Measurements from ENCODE around the gene ATP9B.

The ATP9B gene

DNA sequence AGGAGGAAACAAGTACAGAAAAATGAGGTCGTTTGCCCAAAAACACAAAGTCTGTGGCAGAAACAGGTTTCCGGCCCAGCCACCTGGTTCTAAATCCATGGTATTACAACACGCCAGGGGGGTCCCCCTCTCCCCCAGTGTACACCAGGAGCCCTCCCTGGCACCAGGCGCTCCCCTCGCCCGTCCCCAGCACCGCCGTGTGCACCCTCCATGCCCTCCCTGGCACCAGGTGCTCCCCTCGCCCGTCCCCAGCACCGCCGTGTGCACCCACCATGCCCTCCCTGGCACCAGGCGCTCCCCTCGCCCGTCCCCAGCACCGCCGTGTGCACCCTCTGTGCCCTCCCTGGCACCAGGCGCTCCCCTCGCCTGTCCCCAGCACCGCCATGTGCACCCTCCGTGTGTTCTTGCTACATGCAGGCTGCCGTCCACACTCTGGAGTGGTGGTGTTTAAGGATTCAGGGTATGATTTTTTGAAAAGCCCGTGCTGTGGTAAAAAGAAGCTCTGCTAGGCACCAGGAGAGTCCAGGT is 266.7 kb downstream of the ATP9B start:
- DNase-seq (ENCODE audit: insufficient read length, low spot score), result no peak
- no peak for FAIRE-seq
- no peak for TF ChIP-seq TAF1 (IDR thresholded peaks at IDR 0.05; ENCODE audit: low read depth, low read length)

DNA sequence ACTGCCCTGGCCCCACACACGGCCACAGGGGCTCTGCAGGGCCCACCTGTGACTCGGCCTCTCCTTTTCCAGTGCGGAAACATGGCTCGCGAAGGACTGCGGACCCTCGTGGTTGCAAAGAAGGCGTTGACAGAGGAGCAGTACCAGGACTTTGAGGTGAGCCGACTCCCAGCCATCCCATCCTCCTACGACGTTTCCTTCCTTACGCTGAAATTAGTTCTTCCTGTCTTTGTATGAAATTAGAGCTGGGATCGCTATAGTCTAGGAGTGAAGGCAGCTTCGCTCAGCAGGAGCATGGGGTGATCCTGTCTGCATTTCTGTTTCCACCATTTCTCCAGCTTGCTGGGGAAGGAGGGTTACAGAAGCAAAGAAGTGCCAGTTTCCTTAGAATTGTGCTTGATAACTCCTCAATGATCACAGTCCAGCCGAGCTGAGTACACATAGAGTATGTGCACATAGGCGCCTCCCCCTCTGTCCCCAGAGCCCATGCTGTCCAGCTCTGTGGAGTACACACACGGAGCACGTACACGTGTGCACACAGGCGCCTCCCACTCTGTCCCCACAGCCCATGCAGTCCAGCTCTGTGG is 267.5 kb downstream of the ATP9B start:
- TF ChIP-seq TAF1 (IDR thresholded peaks at IDR 0.05; ENCODE audit: low read depth, low read length) (no peak), SPI1 (IDR thresholded peaks at IDR 0.05; ENCODE audit: low read depth, low read length) (no peak), POLR2A (IDR thresholded peaks at IDR 0.05; ENCODE audit: low read depth, low read length) (no peak), POU2F2 (IDR thresholded peaks at IDR 0.05; ENCODE audit: low read depth, low read length) (no peak), PAX5 (IDR thresholded peaks at IDR 0.05; ENCODE audit: insufficient read depth, low read length, severe bottlenecking) (no peak), POLR2AphosphoS5 (IDR thresholded peaks at IDR 0.05; ENCODE audit: low read depth, low read length) (no peak)
- FAIRE-seq (no peak), DNase-seq (ENCODE audit: insufficient read length, low spot score) (no peak)

DNA sequence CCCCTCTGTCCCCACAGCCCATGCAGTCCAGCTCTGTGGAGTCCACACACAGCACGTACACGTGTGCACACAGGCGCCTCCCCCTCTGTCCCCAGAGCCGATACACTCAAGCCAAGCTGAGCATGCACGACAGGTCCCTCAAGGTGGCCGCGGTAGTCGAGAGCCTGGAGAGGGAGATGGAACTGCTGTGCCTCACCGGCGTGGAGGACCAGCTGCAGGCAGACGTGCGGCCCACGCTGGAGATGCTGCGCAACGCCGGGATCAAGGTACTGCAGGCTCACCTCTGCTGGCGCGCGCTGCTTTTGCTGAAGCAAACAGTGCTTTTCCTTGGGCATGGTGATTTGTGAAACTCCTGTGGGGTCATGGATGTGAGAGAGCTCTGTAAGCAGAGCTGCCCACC is 268.0 kb downstream of the ATP9B start:
- TF ChIP-seq TAF1 (IDR thresholded peaks at IDR 0.05; ENCODE audit: low read depth, low read length), result no peak
- TF ChIP-seq POLR2AphosphoS5 (IDR thresholded peaks at IDR 0.05; ENCODE audit: low read depth, low read length), result no peak
- TF ChIP-seq PAX5 (IDR thresholded peaks at IDR 0.05; ENCODE audit: insufficient read depth, low read length, severe bottlenecking), result no peak
- no peak for TF ChIP-seq POLR2A (IDR thresholded peaks at IDR 0.05; ENCODE audit: low read depth, low read length)
- no peak for TF ChIP-seq POU2F2 (IDR thresholded peaks at IDR 0.05; ENCODE audit: low read depth, low read length)
- no peak for TF ChIP-seq SPI1 (IDR thresholded peaks at IDR 0.05; ENCODE audit: low read depth, low read length)
- FAIRE-seq, result no peak
- no peak for DNase-seq (ENCODE audit: insufficient read length, low spot score)

DNA sequence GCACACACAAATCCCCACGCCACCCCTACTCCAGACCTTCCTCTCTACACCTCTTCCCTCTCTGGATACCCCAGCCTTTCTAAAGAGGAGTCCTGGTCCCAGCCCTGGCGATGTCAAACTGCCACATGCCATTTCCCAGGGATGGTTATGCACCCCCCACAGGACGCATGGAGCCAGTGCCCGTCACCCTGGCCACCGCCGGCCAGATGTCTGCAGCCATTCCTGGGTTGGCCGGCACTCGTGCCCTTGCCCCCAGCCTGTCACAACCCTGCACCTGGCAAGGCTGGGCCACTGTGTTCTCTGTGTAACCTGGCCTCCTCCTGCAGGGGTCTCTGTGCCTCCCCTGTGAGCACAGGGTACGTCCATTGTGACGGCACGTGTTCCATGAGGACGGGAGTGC is 268.4 kb downstream of the ATP9B start:
- no peak for FAIRE-seq
- DNase-seq (ENCODE audit: insufficient read length, low spot score), result no peak
- TF ChIP-seq POLR2A (IDR thresholded peaks at IDR 0.05; ENCODE audit: low read depth, low read length), result no peak
- TF ChIP-seq SPI1 (IDR thresholded peaks at IDR 0.05; ENCODE audit: low read depth, low read length), result no peak
- TF ChIP-seq TAF1 (IDR thresholded peaks at IDR 0.05; ENCODE audit: low read depth, low read length), result no peak
- no peak for TF ChIP-seq PAX5 (IDR thresholded peaks at IDR 0.05; ENCODE audit: insufficient read depth, low read length, severe bottlenecking)
- no peak for TF ChIP-seq POLR2AphosphoS5 (IDR thresholded peaks at IDR 0.05; ENCODE audit: low read depth, low read length)
- no peak for TF ChIP-seq POU2F2 (IDR thresholded peaks at IDR 0.05; ENCODE audit: low read depth, low read length)

DNA sequence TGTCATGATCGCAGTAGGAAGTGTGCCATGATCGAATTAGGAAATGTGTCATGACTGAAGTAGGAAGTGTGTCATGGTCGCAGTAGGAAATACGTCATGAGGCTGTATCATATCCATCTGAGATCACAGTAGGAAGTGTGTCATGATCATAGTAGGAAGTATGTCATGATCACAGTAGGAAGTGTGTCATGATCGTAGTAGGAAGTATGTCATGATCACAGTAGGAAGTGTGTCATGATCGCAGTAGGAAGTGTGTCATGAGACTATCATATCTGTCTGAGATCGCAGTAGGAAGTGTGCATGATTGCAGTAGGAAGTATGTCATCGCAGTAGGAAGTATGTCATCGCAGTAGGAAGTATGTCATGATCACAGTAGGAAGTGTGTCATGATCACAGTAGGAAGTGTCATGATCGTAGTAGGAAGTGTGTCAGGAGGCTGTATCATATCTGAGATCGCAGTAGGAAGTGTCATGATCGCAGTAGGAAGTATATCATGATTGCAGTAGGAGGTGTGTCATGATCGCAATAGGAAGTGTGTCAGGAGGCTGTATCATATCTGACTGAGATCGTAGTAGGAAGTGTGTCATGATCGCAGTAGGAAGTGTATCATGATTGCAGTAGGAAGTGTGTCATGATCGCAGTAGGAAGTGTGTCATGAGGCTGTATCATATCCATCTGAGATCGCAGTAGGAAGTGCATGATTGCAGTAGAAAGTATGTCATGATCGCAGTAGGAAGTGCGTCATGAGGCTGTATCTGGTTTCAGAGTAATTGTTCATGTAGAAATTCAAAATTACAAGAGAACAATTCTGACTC is 270.1 kb downstream of the ATP9B start:
- FAIRE-seq, result peak; percentile 77
- DNase-seq (ENCODE audit: insufficient read length, low spot score), result no peak
- TF ChIP-seq TAF1 (IDR thresholded peaks at IDR 0.05; ENCODE audit: low read depth, low read length) (no peak), SPI1 (IDR thresholded peaks at IDR 0.05; ENCODE audit: low read depth, low read length) (no peak), POU2F2 (IDR thresholded peaks at IDR 0.05; ENCODE audit: low read depth, low read length) (no peak), PAX5 (IDR thresholded peaks at IDR 0.05; ENCODE audit: insufficient read depth, low read length, severe bottlenecking) (no peak), POLR2AphosphoS5 (IDR thresholded peaks at IDR 0.05; ENCODE audit: low read depth, low read length) (no peak), POLR2A (IDR thresholded peaks at IDR 0.05; ENCODE audit: low read depth, low read length) (no peak)

DNA sequence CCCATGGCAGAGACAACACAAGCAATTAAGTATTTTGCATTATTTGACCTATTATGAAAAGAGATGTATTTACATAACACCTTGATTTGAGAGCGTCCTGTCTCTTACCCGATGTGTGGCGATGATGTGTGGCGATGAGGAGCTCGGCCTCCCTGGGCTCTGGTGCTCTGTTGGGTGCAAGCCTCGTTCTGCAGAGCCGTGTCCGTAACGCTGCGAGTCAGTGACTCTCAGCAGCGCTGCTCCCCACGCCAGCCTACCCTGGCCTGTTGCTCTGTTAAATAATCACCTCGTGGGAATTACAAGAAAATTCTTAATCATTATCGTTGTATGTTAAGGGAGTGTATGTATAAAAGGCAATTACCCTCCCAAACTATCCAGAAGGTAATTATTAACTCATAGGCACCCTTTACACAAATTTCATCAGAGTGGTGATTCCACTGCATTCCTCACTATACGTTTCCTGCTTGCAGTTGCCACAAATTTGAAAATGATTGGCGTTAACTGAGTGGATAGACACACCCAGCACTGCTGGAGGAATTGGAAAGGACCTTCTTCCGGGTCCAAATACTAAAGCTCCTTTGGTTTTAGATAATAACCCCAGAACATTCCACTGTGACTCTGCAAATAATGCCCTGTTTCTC is 274.5 kb downstream of the ATP9B start:
- FAIRE-seq (no peak), DNase-seq (ENCODE audit: insufficient read length, low spot score) (no peak)
- TF ChIP-seq SPI1 (IDR thresholded peaks at IDR 0.05; ENCODE audit: low read depth, low read length) (no peak), POLR2AphosphoS5 (IDR thresholded peaks at IDR 0.05; ENCODE audit: low read depth, low read length) (no peak), PAX5 (IDR thresholded peaks at IDR 0.05; ENCODE audit: insufficient read depth, low read length, severe bottlenecking) (no peak)

DNA sequence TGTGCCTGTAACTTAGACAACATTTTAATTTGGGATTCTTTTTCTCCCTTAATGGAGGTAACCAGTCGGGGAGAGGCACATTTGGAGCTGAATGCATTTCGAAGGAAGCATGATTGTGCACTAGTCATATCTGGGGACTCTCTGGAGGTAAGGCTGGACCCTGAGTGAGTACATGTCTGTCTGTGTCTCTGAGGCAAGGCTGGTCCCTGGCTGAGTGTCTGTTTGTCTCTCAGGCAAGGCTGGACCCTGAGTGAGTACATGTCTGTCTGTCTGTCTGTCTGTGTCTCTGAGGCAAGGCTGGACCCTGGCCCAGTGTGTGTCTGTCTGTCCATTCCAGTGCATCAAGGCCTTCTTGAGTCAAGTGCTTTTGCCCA is 275.0 kb downstream of the ATP9B start:
- TF ChIP-seq TAF1 (IDR thresholded peaks at IDR 0.05; ENCODE audit: low read depth, low read length) (no peak), SPI1 (IDR thresholded peaks at IDR 0.05; ENCODE audit: low read depth, low read length) (no peak), POLR2AphosphoS5 (IDR thresholded peaks at IDR 0.05; ENCODE audit: low read depth, low read length) (no peak), PAX5 (IDR thresholded peaks at IDR 0.05; ENCODE audit: insufficient read depth, low read length, severe bottlenecking) (no peak), POU2F2 (IDR thresholded peaks at IDR 0.05; ENCODE audit: low read depth, low read length) (no peak), POLR2A (IDR thresholded peaks at IDR 0.05; ENCODE audit: low read depth, low read length) (no peak)
- DNase-seq (ENCODE audit: insufficient read length, low spot score) (no peak), FAIRE-seq (no peak)

DNA sequence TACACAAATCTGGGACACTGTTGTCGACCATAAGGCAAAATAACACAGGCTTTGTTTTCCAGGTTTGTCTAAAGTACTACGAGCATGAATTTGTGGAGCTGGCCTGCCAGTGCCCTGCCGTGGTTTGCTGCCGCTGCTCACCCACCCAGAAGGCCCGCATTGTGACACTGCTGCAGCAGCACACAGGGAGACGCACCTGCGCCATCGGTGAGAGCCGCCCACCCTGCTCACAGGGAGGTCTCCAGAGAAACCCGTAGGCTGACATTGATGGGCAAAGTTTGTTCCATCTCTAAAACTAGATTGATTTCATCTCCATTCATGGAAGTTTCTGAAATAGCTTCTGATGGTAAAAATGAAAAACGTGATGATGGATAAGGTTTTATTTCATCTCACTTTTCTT is 276.2 kb downstream of the ATP9B start:
- no peak for TF ChIP-seq PAX5 (IDR thresholded peaks at IDR 0.05; ENCODE audit: insufficient read depth, low read length, severe bottlenecking)
- TF ChIP-seq POLR2AphosphoS5 (IDR thresholded peaks at IDR 0.05; ENCODE audit: low read depth, low read length), result no peak
- TF ChIP-seq POLR2A (IDR thresholded peaks at IDR 0.05; ENCODE audit: low read depth, low read length), result no peak
- TF ChIP-seq TAF1 (IDR thresholded peaks at IDR 0.05; ENCODE audit: low read depth, low read length), result no peak
- no peak for TF ChIP-seq SPI1 (IDR thresholded peaks at IDR 0.05; ENCODE audit: low read depth, low read length)
- no peak for TF ChIP-seq POU2F2 (IDR thresholded peaks at IDR 0.05; ENCODE audit: low read depth, low read length)

DNA sequence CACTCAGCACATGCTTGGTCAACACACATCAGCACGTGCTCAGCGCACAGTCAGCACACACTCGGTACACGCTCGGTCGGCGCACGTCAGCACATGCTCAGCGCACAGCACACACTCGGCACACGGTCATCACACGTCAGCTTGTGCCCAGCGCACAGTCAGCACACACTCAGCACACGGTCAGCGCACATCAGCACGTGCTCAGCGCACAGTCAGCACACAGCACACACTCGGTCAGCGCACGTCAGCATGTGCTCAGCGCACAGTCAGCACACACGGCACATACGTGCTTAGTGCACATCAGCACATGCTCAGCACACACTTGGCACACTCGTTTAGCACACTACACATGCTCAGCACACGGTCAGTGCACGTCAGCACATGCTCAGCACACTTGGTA is 276.8 kb downstream of the ATP9B start:
- DNase-seq (ENCODE audit: insufficient read length, low spot score) (no peak), FAIRE-seq (peak; percentile 82)
- TF ChIP-seq POLR2A (IDR thresholded peaks at IDR 0.05; ENCODE audit: low read depth, low read length), result no peak
- TF ChIP-seq TAF1 (IDR thresholded peaks at IDR 0.05; ENCODE audit: low read depth, low read length), result no peak
- TF ChIP-seq PAX5 (IDR thresholded peaks at IDR 0.05; ENCODE audit: insufficient read depth, low read length, severe bottlenecking), result no peak
- TF ChIP-seq POU2F2 (IDR thresholded peaks at IDR 0.05; ENCODE audit: low read depth, low read length), result peak; percentile 8; the same call in 1 of the 2 replicates

More for the DNA sequence above, 276.2 kb downstream of the ATP9B start:
- no peak for FAIRE-seq
- no peak for DNase-seq (ENCODE audit: insufficient read length, low spot score)

Data from GM12891 (cell line).